GM19239 (cell line): ENCODE data around the gene FIGN.

Experiments used
- DNase-seq: peaks from one replicate; pipeline ENCODE4 v3.0.0; 2011; ENCODE audit warnings: low spot score; ENCODE audit not compliant: insufficient read length
- FAIRE-seq: peaks from 2 replicates; lab custom pipeline; 2011; peaks lifted over from hg19 to GRCh38; lab: Jason Lieb, UNC

Gene FIGN

DNA sequence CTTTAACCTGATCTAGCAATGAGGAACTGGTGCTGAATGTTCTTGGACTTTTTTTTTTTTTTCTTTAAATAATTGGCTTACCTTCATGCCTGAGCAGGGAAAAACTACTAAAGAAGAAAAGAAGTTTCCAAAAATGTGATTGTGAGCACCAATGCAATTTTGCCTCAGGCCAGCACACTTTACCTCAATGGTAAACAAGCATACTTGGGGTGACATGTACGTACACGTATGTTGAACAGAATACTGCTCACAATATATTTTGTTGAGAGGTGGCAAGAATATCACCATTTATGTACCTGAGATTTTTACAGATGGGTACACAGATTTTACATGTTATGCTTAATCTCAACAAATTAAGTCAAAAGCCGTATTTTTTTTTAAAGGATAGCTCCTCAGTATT, 144.3 kb downstream of the FIGN start:
- FAIRE-seq: no peak

DNA sequence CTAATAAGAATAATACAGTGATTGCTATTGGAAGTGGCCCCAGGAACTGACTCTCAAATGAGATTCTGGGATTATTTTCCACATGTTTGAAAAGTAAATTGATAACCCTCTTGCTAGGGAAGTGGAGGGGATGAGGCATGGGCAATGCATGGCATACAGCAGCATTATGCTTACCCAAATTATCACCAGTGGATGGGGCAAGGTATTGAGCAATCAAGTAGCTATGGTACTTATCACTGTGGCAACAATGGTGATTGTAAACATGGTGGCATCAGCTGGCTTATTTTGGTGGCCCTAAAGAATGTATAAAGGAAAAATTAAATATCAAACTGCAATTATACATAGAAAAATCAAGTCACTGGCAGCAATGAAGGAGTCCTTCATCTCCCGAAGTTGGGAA, 155.1 kb downstream of the FIGN start:
- no peak for FAIRE-seq
- DNase-seq: no peak

More for the DNA sequence above, 144.3 kb downstream of the FIGN start:
- no peak for DNase-seq

DNA sequence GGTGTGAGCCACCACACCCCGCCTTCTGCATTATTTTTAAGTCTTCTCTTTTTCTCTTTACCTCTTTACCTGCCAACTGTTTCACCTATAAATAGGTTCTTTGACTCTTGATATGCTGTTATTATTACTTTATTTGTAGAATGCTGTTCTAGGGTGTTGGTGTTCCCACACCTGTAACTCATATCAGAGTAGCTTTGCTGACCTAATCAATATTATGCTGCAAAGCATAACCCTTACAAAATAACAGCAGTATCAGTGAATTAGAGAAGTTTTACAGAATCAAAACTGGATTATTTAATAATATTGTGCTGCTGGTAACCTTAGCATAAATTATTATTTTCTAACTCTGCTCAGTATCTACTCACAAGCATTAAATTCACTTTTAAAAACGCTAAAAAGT, 161.5 kb downstream of the FIGN start:
- DNase-seq (no peak), FAIRE-seq (no peak)

DNA sequence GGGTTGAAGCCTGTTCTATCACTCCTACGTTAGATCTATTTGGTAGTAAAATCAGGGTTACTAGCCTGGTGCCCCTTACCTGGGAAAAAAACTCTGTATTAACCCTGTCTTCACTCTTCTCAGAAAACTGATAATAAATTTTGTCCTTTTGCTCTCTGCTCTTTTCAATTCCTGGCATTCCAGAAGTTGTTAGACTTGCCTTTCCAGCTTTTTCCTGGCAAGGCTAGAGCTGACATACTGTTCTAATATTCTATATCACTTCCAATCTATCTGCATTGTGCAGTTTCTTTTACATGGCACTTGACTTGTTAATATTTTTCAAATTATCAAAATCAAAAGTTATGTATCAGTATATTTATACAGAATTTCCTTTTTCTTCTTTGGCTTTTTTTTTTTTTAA, 162.2 kb downstream of the FIGN start:
- DNase-seq: no peak
- FAIRE-seq: no peak

DNA sequence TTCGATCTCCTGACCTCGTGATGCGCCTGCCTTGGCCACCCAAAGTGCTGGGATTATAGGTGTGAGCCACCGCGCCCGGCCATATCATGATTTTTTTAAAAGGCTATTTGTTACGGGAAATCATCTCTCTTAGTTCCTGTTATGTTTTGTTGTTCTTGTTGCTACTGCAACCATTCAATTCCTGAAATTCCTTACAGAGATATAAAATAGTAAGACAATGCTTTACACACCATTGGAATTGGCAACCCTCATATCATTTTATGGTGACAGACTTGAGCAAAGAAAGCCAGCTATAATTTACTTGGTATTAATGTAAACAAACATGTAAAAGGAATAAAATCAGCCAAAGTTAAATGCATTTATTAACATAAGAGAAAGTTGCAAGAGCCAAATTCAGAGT, 163.0 kb downstream of the FIGN start:
- DNase-seq: no peak
- no peak for FAIRE-seq

DNA sequence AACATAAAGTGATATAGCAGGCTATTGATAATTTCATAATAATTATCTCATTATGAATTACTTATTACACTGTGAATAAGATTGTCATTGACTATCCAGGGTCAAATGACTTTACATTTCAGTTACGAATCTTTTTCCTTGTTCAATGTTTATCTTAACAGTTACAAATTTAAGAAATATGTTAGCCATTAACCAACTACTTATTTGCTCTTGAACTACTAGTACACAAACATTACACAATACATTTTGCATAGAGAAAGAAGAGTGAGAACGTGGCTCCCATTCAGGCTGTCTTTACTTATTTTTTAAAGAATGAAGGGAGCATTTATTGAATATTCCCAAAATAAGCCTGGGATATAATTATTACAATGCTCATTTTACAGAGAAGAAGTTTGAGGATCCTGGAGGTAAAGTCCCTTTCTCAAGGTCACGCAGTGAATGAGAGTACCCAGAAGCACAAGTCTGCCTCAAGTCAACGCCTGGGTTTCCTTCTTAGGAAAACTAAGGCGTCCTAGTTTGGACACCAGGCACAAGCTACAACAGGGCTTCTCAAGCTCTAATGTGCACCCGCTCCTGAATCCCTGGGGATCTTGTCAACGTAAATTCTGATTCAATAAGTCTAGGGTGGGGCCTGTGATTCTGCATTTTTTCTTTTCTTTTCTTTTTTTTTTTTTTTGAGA, 164.2 kb downstream of the FIGN start:
- DNase-seq: no peak
- no peak for FAIRE-seq

DNA sequence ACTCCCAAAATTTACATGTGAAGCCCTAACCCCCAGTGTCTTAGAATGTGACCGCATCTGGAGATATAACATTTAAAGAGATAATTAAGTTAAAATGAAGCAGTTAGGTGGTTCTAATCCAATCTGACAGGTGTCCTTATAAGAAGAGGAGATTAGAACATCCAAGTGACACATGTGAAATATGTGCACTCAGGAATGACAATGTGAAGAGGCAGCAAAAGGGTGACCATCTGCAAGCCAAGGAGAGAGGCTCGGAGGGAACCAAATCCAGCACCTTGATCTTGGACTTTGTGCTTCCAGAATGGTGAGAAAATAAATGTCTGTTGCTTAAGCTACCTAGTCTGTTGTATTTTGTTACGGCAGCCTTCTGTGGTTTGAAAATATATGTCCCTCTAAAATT, 165.4 kb downstream of the FIGN start:
- DNase-seq: no peak
- FAIRE-seq: no peak

DNA sequence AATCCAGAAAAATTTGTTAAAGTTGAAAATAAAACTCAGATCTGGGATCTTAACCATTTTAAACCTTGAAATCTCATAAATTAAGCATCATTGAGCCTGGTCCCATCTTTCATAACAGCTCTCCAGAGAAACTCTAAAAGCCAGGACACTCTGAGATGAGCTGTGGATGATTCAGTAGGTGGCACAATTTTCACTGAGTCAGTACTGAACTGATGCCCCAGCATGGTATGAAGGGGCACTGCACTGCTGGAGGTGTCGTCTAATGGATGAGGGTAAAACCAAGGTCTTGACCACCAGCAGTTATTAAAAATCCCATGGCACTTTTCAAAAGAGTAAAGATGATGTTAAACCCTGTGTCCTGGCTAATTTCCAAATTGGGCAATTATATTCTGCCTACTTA, 170.6 kb downstream of the FIGN start:
- no peak for FAIRE-seq
- no peak for DNase-seq

DNA sequence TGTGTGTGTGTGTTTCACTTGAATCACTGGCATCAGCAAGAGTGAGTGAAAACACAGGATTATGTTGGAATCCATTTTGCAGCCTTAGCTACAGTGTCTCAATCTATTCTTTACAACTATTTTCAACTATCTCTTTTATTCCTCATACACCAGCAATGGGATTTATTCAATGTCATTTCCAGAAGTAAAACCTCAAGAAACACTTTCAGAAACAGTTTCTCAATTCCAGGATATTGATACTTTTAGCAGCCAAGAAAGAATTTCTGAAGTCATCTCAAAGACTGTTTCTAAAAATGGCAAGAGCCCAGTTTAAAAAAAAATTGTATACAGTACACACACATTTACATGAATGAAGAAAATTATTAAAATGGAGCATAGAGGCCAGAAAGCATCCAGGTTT, 171.6 kb downstream of the FIGN start:
- DNase-seq (no peak), FAIRE-seq (no peak)

DNA sequence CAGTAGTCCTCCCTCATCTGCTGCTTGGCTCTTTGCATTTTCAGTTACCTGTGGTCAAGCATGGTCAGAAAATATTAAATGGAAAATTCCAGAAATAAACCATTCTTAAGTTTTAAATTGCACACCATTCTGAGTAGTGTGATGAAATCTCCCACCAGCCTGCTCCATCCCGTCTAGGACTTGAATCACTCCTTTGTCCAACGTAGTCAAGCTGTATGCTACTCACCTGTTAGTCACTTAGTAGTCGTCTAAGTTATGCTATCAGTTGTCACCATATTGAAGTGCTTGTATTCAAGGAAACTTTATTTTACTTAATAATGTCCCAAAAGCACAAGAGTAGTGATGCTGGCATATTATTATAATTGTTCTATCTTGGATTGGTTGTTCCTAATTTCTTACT, 172.5 kb downstream of the FIGN start:
- FAIRE-seq (no peak), DNase-seq (no peak)

DNA sequence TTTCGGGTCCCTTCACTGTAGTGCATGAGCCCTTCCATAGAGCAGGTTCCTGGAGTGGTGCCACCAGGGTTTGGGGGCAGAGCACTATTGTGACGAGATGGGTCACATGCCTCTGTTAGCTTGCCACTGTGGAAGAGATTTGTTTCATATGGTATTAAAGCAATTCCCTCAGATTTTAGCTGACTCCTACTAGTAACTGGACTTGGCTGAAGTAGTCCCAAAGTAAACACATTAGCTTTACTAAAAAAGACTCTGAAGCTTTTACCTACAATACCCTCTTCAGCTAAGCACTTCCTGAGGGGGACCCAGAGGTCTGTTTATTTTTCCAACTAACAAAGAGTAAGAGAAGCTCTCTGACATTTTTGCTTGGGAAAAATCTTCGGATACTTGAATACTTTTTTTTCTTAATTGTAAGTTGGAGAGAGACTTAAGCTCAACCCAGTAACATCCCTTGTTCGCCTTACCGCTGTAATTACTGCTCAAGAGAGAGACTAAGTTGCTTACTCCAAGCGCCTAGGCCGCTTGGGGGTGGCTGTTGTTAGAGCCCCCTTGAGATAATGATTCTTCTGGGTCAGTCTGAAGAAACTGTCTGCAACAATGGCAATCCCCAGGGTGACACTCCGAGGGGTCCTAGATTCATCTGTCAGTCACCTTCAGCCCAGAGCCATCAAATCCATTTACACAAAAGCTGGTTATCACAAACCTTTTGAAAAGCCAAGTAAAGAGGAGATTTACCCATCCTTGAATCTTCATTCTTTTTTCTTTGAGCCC, 177.4 kb downstream of the FIGN start:
- no peak for DNase-seq
- FAIRE-seq: no peak

DNA sequence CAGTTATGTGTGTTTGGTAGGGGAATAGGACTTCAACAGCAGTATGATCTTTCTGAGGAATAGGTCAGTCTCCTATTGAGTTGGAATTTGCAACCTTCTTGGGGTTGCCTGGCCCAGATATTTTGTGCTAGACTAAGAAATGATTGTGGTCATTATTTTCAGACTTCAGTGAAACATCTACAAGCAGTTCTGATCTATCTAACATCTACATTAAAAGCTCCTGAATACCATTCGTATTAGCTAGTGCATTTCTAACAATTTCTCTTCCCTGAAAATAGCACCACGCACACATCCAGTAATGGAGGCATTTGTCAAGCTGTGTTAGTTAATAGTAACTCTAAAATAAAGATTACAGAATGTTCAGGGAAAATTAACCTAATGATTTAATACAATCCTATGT, 179.3 kb downstream of the FIGN start:
- FAIRE-seq: no peak
- no peak for DNase-seq

DNA sequence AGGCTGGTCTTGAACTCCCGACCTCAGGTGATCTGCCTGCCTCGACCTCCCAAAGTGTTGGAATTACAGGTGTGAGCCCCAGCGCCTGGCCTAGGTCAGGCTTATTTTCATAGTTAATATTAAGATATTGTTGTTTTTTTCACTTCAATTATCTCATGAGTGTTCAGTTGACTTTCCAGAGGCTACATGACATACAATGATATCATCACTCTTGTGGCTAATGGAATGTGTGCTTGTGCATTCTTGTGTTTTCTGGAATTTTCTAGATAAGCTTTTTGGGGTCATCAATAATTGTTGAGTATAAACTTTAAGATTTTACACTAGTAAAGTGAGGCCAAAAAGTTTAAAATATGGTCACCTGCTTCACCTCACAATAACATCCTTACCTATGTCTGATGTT, 180.9 kb downstream of the FIGN start:
- FAIRE-seq (no peak), DNase-seq (no peak)

DNA sequence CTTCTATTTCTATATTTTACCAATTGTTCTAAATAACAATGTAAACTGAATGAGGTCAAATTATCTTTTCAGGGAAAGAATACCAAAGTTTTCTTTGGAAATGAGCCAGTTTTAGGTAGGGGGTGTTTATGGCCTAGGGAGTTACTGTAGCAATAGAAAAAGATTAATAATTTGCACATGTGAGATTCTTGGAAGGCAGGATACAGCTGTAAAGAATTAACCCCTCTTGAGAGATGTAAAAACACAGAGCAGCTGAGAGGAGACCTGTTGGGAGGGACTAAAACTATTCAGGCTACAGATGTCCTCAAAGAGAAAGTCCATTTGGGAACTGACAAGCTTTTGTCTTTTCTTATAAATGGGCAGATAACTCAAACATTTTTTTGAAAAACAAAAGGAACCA, 182.2 kb downstream of the FIGN start:
- FAIRE-seq (no peak), DNase-seq (no peak)

DNA sequence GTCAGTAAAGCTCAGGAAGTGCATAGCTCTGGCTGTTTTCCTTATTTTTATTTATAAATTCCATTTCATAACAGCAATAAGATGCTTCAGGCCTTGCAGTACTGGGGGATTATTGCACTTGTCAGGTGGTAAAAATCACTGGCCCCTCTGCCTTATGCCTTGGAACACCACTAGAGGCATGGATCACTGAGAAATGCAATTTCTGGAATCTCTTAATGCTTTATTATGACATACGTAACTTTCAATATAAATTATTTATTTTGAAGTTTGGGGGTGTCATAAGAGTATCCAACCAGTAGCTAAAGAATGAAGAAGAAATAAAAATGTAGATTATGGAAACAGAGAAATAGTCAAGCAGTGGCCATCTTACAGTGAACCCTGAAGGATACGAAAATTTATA, 183.1 kb downstream of the FIGN start:
- FAIRE-seq (no peak), DNase-seq (no peak)

DNA sequence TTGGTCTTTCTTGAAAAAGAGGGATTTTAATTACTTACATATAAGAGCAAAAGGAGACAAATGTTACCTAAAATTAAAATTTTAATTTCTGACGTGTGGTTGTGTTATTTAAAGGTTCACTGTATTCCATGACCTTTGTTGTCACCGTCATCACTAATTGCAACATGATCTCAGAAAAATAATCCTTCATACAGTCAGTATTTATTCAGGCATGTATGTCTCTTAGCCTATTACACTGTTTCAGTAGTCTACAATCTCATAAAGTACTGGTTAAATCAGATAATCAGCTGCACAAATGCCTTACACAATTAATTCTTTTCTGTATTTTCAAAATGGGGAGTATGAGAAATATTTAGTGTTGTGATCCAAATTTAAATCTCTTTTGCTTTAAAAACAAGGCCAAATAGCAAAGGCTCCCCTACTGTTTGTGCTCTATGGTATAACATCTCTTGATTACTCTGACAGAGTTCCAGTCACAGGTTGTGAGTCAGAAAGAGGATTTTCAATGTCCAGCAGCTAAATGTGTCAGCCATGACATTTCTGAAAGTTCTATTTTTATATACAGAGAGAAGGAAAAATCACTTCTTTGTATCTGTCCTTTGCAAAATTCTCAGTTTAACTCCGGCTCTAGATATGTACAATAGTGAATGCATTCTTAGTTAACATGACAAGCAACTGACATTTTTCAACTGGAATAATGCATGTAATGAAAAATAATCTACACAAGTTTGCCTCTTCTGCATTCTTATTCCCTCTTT, 184.0 kb downstream of the FIGN start:
- DNase-seq (no peak), FAIRE-seq (no peak)

DNA sequence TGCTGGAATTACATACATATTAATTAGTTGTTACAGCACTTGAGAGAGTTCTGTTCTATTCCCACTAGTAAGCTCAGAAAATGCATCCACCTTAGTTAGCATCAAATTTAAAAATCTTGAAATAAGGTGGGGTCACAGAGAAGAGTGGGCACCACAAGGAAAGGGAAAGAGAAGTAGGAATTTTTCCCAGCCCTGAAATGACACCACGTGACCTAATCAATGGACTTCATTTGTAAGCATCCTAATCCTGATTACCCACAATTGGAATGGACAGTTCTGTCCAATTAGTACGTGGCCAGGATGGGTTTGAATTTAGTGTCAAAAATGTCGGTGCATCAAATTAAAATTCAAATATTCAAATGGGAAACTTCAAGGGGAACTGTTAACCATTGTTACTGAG, 186.8 kb downstream of the FIGN start:
- DNase-seq (no peak), FAIRE-seq (no peak)
